NCI-H748 treated with DMSO at 0.1 percent for 48 hours (cell line): Measurements from ENCODE around the gene ACTRT2.

ENCODE experiments used
- DNase-seq: peaks from one replicate; lab custom pipeline; 2025; lab: John Stamatoyannopoulos, UW

The ACTRT2 gene

DNA sequence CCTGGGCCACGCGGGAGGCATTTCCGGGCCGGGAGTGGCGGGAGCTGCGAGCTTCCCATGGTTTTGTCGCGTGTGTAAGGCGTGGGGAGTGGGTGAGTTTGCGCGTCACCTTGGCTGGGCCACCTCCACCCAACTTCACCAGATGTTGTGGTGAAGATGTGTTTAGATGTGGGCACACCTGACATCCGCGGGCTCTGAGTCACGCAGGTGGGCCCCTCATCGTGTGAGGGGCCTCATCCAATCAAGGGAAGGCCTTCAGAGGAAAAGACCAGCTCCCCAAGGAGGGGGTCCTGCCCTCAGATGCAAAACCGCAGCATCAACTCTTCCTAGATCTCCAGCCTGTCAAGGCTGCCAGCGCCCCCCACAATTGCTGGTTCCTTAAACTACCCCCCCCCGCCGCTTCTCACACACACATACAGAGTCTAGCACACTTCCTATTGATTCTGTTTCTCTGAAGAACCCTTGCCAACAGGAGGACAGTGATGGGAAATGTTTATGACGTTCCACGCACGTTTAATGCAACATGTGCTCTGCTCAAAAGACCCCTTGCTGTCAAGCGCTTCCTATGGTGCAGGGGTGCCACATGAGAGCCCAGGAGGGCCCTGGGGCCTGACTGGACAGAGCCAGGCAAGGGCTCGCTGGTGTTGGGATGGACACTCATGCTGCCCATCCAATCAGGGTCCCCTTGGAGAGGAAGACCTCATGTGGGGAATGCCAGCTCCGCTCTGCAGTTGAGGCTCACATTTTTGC is 11.9 kb downstream of the ACTRT2 start:
- DNase-seq, result no peak

DNA sequence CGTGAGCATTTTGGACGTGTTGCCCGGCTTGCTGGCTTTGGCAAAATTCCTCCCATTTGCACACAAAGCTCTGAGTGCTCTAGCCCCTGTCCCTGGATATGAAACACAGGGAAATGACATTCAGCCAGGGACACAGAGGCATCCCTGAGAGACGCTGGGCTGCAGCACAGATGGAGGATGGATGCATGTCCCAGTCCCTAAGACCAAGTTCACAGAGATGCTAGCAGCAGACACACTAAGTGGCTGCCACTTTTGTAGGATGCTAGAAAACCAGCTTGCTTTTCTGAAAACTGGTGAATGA is 12.5 kb downstream of the ACTRT2 start:
- no peak for DNase-seq

DNA sequence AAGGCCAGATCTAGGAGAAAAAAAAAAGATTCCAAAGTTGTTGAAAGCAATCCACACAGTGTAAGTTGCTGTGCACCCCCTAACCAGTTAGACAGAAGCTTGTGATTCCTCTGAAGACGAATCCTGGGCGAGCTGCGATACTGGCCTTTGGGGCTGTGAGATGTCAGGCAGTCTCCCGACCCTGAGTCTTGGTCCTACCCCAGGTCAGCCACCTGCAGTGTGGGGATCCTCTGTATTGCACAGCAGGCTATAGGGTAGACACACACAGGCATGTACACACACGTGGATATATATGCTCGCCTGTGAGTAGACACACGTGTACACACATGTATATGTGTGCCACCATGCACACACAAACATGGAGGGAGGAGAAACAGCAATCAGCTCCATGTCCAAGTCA is 12.9 kb downstream of the ACTRT2 start:
- DNase-seq, result no peak

DNA sequence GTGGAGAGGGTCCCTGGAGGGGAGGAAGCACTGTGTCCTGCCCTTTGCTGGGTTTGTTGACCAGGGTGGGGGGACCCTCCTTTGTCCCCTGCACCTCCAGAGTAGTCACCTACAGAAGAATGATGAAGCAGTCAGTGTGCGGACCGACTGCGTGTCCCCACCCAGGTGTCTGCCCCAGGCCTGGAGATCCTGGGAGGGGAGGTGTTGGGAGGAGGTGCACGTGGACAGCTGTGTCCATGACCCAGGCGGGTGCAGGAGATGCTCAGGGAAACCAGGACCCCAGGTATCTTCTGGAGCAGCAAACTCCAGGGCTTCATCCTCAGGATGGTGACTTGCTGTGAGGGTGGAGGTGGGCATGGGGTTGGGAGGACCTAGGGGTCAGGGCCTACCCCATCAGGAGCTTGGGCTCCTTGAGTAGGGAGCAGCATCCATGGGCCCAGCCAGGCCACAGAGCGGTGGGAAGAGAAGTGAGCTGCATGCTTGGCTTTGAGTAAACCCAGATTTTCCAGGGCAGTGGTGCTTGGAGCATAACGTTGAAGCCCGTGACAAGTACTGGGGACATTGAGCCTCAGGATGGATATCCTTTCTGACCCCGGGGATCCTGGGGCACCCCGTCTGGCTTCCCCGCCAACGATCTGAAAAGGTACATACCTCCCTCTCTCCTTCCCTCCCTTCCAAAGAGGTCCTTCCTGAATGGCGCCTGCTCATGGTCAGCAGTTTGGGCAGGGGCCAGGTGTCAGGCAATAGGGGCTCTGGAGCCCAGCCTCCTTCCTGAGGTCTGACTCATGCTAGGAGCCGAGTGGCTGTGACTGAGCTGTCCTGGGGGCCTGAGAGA is 13.7 kb downstream of the ACTRT2 start:
- DNase-seq, result no peak

DNA sequence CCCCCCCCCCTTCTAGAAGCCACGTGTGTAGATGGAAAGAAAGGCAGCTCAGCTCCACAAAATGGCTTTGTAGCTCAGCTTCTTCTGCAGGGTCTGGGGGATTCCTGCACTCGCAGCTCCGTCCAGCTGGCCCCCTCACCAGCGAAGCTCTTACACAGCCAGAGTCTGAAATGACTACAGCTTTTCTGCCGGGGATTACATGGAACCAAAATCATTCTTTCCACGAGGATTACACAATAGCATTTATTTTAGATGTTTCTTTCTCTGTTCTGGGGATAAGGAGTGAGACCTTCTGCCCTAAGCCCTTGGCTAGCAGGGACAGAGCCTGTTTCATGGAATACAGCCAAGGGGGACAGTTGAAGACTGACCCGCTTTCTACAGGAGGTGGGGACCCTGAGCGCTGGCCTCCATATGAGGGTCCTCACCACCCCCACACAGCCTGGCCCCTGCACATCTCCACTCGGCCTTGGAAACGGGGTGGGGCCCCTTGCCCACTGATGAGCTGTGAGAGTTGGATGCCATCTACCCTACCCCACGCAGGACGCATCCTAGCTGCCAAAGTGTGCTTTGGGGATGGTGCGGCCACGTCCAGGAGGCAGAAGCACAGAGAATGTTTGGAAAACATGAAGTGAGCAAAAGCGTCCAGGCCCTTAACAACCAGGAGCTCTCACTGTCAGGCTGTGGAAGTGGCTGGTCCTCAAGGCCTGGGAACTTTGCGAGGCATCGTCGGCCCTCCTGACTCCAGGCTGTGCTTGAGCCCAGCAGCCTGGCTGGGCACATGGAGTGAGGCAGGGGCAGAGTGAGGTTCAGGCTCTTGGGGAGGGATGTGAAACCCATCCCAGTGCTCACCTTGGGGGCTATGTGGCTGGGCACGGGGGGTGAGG is 14.5 kb downstream of the ACTRT2 start:
- no peak for DNase-seq

DNA sequence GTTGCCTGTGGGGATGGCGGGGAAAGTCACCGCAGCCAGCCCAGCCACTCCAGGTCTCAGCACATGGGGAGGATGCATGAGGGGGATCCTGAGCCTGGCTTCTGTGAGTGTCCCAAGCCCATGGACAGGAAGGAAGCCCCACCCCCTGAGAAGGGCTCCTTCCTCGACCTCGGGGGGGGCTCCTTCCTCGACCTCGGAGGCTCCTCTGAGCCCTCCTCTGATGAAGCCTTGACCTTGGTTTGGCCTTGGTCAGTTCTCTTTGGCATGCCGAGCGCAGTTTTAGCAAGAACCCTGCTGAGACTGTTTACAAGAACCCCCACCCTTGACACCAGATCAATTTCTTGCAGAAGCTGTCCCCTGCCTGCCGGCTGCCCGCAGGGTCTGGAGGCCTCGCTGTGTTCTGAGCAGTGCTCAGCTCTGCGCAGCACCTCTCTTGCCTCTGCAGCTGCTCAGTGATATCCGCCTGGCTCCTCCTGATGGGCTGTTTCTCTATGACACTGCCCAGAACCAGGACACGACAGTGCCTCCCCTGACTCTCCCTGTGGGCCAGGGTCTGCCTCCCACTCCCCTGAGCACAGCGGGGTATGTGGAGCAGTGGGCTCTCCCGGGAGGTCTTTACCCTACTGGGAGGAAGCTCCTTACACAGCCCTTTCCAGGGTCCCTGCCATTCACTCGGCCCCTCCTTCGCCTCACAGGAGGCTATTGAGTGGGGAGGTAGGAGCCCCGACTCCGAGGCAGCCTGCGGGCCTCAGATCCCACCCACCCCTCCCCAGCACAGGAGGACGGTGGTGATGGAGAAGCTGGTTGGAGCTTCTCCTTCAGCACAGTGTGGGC is 15.4 kb downstream of the ACTRT2 start:
- DNase-seq, result no peak

DNA sequence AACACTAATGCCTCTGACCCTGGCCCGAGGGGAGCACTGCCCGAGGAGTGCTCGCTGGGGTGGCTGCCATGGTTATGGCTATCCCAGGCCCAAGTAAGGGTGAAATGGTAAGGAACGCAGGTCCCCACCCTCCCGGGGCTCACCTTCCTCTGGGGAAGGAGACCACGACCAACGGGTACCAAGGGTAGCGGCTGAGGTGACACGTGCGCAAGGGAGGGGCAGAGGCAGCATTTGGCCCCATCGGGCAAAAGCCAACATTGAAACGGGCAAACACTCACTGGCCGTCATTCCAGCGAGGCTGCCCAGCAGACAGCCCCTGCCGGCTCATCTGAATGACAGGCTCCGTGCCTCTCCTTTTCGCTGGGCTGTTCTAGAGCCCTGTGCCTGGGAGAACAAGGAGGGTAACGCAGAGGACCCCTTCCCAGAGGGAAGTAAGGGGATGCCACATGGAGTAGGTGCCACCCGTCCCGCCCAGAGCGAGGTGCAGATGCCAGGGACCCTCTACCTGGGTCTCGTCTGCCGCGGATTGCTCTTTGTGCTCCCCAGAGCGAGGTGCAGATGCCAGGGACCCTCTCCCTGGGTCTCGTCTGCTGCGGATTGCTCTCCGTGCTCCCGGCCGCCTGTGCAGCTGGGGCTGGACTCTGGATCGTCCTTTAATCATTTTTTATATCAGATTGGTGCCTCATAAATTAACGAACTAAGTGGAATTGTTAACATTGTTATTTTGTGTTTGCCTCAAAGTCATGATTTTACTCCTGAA is 16.2 kb downstream of the ACTRT2 start:
- no peak for DNase-seq

DNA sequence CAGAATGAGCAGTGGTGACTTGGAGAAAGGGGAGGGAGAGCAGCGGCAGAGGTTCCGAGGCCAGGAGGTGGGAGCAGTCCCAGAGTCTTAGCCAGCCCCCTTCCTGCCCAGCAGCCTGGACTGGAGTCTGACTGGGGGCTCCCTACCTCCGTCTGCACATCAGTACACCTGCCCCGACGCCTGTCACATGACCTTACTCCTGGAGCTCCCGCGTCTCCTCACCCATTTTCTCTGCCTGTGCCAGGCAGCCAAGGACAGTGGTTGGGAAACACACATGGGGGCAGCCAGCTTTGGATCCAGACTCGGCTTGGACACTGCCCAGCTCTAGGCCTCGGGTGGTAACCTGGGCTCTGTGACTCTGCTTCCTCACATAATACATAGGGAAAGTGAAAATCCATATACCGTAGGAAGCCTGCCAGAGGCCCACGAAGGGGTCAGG is 16.9 kb downstream of the ACTRT2 start:
- DNase-seq, result no peak

DNA sequence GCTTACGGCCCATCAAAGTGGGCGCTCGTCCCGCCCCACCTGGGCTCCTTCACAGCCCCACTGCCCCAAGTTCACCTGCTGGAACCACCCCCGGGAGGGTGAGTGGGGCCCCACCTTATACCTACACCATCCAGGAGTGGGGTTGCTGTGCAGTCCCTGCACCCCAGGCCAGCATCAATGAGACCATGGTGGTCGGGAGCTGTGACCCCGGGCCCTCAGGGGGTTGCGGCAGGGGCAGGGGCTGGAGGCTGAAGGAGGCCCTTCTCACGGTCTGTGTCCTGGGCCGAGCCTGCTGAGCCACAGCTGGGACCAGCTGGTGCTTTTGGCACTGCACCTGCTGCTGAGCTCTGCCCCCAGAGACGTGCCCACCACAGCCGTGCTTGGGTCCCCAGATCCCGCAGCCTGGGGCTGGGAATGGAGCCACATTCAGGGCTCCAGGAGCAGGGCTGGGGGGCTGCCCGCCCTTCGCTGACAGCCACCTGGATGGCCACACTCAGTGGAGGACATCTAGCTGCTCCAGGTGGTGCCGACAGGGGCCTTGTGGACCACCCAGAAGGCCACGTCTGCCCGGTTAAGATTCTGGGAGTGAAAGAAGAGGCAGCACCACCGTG is 17.4 kb downstream of the ACTRT2 start:
- no peak for DNase-seq

DNA sequence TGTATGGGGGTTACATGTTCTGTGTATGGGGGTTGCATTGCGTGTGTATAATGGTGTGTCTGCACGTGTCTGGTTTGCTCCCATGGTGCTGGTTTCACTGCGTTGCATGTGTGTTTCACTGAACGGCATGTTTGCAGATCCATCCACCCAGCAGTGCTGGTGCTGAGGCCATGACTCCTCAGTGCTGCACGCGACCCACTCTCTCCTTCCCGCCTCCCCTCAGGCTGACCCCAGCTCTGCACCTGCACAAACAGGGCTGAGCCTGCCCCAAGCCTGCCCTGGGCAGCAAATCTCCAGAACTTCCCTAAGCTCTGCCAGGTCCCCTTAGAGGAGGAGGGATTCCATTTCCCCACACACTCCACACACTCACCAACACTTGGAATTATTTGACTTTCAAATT is 18.7 kb downstream of the ACTRT2 start:
- no peak for DNase-seq

DNA sequence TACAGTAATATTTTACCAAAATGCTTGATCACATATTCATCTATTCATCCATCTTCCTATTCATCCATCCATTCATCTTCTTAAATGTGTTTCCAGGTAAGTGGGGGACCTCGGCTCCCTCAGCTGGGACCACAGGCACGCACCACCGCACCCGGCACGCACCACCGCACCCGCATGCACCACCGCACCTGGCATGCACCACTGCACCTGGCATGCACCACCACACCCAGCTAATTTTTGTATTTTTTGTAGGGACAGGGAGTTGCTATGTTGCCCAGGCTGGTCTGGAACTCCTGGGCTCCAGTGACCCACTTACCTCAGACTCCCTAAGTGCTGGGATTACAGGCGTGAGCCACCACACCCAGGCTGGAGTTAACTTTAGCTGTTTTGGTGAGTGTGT is 21.2 kb downstream of the ACTRT2 start:
- DNase-seq, result no peak

DNA sequence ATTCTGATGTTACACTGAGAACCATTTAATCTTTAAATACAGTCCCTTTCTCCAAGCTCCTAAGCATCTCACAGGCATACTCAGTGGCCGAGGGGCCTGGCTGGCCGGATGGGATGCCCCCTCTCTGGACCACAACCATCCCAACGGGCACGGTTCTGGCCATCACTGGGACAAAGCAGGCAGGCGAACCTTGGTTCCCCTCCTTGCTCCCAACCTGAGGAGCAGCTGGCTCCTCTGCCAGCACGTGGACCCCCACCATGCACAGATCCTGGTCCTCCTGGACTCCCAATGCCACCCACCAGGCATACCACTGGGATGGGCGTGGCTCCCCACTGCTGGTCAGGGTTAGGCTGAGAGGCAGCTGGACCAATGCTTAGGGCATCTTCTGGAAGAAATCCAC is 27.9 kb downstream of the ACTRT2 start:
- no peak for DNase-seq

DNA sequence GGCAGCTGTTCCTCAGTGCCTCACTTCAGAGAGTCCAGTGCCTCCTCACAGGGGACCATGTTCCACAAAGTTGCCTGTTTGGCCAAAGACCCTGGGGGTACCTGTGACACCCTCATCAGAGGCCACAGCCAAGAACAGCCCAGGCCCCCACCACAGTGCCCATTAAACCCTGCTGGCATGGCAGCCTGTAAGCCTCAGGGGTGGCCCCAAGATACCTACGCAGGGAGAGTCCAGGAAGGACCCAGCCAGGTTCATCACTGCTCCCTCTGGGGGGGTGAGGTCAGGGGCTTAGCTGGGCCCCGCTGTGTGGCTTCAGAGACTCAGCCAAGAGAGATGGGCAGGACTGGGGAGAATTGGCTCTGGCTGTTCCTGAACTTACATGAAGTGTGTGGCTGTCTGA is 28.6 kb downstream of the ACTRT2 start:
- DNase-seq, result no peak

DNA sequence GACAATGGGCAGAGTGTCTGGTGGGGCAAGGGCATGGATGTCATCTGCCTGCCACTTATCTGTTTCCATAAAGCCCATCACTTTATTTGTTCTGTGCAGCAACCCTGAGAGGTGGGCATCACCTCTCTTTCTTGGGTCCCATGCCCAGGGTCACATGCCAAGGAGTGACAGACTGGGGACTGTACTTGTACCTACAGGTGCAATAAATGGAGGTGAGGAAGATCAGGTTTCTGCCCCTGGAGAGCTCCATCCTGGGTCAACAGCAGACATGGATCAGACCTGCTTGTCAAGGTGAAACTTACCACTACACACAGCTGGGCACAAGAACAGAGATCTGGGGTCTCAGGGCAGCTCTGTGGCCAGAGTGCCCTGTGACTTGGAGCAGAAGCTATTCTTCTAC is 29.3 kb downstream of the ACTRT2 start:
- DNase-seq, result no peak

DNA sequence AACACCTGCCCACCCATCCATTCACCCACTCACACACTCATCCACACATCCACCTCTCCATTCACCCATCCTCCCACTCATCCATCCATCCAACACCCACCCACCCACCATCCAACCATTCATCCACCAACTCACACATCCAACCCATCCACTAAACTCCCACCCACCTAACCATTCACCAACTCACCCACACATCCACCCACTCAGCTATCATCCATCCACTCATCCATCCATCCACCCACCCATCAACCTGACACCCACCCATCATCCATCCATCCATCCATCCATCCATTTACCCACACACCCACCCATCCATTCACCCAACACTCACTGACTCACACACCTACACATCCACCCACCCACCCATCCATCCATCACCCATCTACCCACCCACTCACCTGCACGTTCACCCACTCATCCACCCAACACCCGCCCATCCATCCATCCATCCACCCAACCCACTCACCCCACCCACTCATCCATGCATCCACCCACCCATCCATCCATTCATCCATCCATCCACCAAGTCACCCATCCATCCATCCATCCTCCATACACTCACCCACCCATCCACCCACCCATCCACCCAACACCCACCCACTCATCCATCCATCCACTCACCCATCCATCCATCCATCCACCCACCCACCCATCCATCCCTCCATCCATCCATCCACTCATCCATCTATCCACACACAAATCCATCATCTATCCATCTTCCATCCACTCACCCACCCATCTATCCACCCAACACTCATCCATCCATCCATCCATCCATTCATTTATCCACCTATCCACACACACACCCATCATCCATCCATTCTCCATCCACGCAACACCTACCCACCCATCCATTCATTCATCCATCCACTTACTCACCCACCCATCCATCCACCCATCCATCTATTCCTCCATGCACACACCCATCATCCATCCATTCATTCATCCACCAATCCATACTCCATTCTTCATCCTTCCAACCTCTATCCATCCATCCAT is 30.3 kb downstream of the ACTRT2 start:
- DNase-seq, result no peak

DNA sequence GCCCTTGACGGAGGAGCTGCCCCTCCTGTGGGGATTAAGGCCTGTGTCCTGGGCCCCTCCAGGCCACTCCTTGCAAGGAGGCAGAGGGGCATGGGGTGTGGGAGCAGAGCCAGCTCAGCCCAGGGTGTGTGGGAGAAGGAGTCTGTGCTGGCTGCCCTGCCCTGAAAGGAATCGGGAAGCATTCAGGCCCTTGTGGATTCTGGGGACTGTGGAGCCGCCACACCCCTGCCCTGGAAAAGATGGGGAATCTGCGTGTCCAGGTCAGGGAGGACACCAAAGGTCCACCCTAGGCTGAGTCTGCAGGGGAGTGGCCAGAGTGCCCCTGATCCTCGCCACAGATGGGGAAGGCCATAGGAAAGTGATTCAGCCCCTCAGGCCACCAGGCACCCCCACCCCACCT is 31.2 kb downstream of the ACTRT2 start:
- no peak for DNase-seq

DNA sequence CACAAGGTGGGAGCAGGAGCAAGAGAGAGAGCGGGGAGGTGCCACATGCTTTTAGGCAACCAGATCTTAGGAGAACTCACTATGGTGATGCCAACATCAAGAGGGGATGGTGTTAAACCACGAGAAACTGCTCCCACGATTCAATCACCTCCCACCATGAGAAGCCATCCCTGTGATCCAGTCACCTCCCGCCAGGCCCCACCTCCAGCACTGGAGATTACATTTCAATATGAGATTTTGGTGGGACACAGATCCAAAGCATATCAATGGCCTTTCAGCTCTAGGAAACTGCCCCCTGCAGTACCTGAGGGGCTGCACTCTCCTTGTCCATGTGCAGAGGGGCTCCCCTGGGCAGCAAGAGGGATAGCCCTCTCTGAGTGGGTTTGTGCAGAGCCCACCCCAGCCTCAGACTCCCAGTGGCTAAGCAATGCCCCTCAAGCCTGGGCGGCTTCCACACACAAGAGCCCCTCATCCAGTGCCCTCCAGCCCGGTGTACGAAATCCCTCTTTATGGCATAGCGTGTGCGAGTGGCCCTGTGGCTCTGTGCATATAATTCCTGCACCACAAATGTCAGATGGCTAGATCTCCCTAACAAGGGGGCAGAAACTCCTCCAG is 32.2 kb downstream of the ACTRT2 start:
- DNase-seq, result no peak

DNA sequence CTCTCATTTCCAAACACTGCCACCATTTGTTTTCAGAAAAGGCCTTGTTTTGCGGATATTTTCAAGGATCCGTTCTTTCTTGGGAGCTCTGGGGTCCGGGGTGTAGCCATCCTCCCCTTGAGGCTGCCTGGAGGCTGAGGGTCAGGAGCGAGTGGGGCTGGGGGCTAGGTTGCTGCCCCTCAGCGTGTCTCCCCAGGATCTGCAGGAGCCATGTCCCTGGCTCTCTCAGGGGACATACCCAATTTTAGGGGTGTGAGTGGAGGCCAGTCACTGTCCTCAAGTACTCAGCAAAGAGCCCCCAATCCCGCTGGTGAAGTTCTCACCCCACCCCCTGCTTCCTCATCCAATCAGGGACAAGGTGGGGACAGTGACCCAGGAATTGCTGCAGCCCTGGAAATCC is 32.7 kb downstream of the ACTRT2 start:
- DNase-seq, result no peak

DNA sequence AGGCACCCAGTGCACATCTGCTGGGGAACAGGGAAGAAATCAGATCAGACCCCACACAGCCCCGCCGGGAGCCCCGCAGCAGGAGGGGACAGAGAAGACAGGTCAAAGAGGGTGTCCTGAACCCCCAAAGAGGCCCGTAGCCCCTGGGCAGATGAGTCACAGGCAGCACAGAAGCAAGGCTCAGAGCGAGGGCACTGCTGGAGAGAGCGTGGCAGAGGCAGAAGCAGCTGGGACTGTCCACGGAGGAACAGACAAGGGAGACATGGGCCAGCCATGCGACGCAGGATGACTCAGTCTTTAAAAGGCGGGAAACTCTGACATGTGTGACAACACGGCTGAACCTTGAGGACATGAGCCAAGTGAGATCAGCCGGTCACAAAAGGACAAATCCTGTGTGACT is 33.2 kb downstream of the ACTRT2 start:
- DNase-seq, result no peak
